Loucy (cell line): Measurements from ENCODE around the gene MYL12A.

Experiments
- H2AFZ ChIP-seq: fragments of 200-600 bp; sonication (generic); 2 replicates; pipeline ENCODE4 v1.6.0; 2016; ENCODE audit warnings: antibody characterized with exemption, mild to moderate bottlenecking, low read length, moderate library complexity
- H3F3A ChIP-seq: fragments of 200-600 bp; 2 replicates; pipeline ENCODE4 v1.6.0; 2016; ENCODE audit warnings: antibody characterized with exemption, low read depth, mild to moderate bottlenecking
- H3K27me3 ChIP-seq: fragments of 200-600 bp; sonication (generic); 2 replicates; pipeline ENCODE4 v1.6.1; 2014; ENCODE audit warnings: low read length, mild to moderate bottlenecking; ENCODE audit not compliant: insufficient read depth, poor library complexity, severe bottlenecking
- H3K36me3 ChIP-seq: fragments of 200-600 bp; sonication (generic); 2 replicates; pipeline ENCODE4 v1.6.1; 2016; ENCODE audit warnings: low read length; ENCODE audit not compliant: insufficient read depth
- H3K4me1 ChIP-seq: fragments of 200-600 bp; sonication (generic); 2 replicates; pipeline ENCODE4 v1.5.1; 2014; ENCODE audit warnings: low read length, mild to moderate bottlenecking; ENCODE audit not compliant: insufficient read depth, poor library complexity, severe bottlenecking
- H3K4me2 ChIP-seq: fragments of 200-600 bp; sonication (generic); 2 replicates; pipeline ENCODE4 v1.6.0; 2014; ENCODE audit warnings: antibody characterized with exemption, low read length, low read depth, mild to moderate bottlenecking; ENCODE audit not compliant: poor library complexity, severe bottlenecking
- H3K4me3 ChIP-seq: fragments of 200-600 bp; sonication (generic); 2 replicates; pipeline ENCODE4 v1.5.1; 2014; ENCODE audit warnings: low read length, mild to moderate bottlenecking, mixed read lengths; ENCODE audit not compliant: poor library complexity, severe bottlenecking
- H3K79me2 ChIP-seq: fragments of 200-600 bp; sonication (generic); 2 replicates; pipeline ENCODE4 v1.6.1; 2014; ENCODE audit warnings: low read length; ENCODE audit not compliant: insufficient read depth
- H3K9ac ChIP-seq: fragments of 200-600 bp; sonication (generic); 2 replicates; pipeline ENCODE4 v1.6.0; 2014; ENCODE audit warnings: mild to moderate bottlenecking, low read depth, low read length, moderate library complexity; ENCODE audit not compliant: poor library complexity, severe bottlenecking
- H3K9me2 ChIP-seq: fragments of 200-600 bp; sonication (generic); replicated peaks from 2 replicates; pipeline ENCODE4 v1.6.1; 2016; ENCODE audit warnings: low read depth, low read length, mixed read lengths
- H3K9me3 ChIP-seq: fragments of 200-600 bp; sonication (generic); 2 replicates; pipeline ENCODE4 v1.6.1; 2014; ENCODE audit warnings: mild to moderate bottlenecking, antibody characterized with exemption, low read length, low read depth; ENCODE audit not compliant: insufficient read depth
- H4K20me1 ChIP-seq: fragments of 200-600 bp; sonication (generic); 2 replicates; pipeline ENCODE4 v1.6.0; 2014; ENCODE audit warnings: antibody characterized with exemption, low read length, mild to moderate bottlenecking; ENCODE audit not compliant: insufficient read depth, poor library complexity, severe bottlenecking
- EZH2phosphoT487 ChIP-seq: fragments of 200-600 bp; IDR thresholded peaks from 2 replicates; pipeline ENCODE4 v1.6.1; 2018; ENCODE audit warnings: antibody characterized with exemption, mild to moderate bottlenecking, moderate library complexity, borderline replicate concordance
- TF ChIP-seq, protein P1 (sequence below): fragments of 200-600 bp; sonication (generic); conservative IDR thresholded peaks from 2 replicates; pipeline ENCODE4 v1.5.1; 2014; ENCODE audit warnings: mild to moderate bottlenecking, antibody characterized with exemption, low read length

The MYL12A gene

DNA sequence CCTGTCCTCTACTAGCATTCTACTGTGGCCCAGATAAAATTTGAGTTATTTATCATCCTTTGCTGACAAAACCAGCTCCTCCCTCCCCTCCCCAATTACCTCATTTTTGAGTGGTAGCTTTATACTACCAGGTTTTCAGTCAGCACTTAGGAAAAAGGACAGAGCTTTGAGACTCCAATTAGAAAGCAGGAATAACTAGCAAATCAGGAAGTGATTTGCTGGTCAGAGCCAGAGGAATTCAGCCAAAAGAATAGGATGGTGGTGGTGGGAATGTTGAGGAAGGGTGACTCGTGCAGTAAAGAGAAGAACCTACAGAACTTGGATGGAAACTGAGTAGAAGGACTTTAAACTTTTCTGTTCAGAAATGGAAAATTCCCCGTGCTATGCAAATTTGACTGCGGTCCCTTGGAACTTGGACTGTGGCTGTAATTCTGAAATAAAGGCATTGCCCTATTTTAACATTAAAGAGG, 18.0 kb downstream of the MYL12A start:
- Histone ChIP-seq H3K36me3 (no peaks in the 10 kb centered on the region), H3K4me1 (peaks cover 73% of the 10 kb centered on the region), H3K79me2 (peaks cover 96% of the 10 kb centered on the region), H3K27me3 (no peaks in the 10 kb centered on the region), H3K4me2 (peak overlapping the region; percentile 94), H3K9ac (peak overlapping the region; percentile 34), H3F3A (no peaks in the 10 kb centered on the region), H2AFZ (no peak overlapping the region), H3K9me3 (no peaks in the 10 kb centered on the region), H4K20me1 (peaks cover 84% of the 10 kb centered on the region), H3K4me3 (peak overlapping the region; percentile 83), H3K9me2 (no peaks in the 10 kb centered on the region)
- TF ChIP-seq, protein P1, sequence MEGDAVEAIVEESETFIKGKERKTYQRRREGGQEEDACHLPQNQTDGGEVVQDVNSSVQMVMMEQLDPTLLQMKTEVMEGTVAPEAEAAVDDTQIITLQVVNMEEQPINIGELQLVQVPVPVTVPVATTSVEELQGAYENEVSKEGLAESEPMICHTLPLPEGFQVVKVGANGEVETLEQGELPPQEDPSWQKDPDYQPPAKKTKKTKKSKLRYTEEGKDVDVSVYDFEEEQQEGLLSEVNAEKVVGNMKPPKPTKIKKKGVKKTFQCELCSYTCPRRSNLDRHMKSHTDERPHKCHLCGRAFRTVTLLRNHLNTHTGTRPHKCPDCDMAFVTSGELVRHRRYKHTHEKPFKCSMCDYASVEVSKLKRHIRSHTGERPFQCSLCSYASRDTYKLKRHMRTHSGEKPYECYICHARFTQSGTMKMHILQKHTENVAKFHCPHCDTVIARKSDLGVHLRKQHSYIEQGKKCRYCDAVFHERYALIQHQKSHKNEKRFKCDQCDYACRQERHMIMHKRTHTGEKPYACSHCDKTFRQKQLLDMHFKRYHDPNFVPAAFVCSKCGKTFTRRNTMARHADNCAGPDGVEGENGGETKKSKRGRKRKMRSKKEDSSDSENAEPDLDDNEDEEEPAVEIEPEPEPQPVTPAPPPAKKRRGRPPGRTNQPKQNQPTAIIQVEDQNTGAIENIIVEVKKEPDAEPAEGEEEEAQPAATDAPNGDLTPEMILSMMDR: no peak
- no peak for TF ChIP-seq EZH2phosphoT487

DNA sequence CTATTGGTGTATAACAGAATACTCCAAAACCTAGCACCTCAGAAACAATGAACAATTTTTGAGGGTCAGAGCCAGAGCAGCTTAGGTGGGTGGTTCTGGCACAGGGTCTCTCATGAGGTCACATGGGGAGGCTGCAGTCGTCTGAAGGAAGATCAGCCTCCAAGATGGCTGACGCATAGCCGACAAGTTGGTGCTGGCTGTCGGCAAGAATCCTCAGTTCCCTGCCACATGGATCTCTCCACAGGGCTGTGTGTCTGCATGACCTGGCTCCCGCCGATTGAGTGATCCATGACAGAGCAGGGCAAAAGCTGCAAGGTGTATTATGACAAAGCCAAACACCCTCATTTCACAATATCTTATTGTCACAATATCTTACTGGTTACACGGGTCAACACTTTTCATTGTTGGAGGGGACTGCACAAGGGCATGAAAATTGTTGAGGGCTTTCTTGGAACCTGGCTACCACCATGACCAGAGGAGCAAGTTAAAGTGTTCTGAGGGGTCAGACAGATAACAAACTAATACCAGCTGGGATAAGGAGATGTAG, 18.5 kb downstream of the MYL12A start:
- Histone ChIP-seq H3K36me3 (no peaks in the 10 kb centered on the region), H3K79me2 (peaks cover 96% of the 10 kb centered on the region), H3K4me1 (peaks cover 68% of the 10 kb centered on the region), H3K9me3 (no peaks in the 10 kb centered on the region), H3F3A (no peaks in the 10 kb centered on the region), H4K20me1 (peaks cover 89% of the 10 kb centered on the region), H3K27me3 (no peaks in the 10 kb centered on the region), H3K9ac (peak overlapping the region; percentile 34), H3K4me3 (peak overlapping the region; percentile 83), H3K9me2 (no peaks in the 10 kb centered on the region), H2AFZ (no peak overlapping the region), H3K4me2 (peak overlapping the region; percentile 94)
- TF ChIP-seq EZH2phosphoT487: no peak
- TF ChIP-seq, protein P1: no peak

DNA sequence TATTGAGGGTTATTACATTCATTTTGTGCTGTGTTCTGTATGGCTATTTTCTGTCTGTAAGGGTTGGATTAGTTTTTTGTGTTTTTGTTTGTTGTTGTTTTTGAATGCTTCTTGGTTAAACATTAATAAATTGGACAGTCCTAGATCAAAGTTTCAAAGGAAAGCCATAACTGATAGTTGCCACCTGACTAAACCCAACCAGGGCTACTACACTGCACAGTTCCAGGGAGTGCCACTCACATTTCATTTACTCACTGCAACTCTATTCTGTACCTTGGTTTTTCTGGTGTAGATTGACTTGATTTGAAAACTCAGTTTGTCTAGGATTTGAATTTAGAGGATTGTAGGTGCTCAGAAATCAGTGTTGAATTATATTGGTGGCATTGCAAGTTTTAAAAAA, 20.7 kb downstream of the MYL12A start:
- peaks cover 100% of the 10 kb centered on the region for H4K20me1 ChIP-seq
- H3K4me3 ChIP-seq: peak overlapping the region; percentile 11
- H3K9ac ChIP-seq: peak overlapping the region; percentile 2
- H3K9me2 ChIP-seq: no peaks in the 10 kb centered on the region
- peaks cover 4% of the 10 kb centered on the region; the same call in 1 of the 2 replicates for H3K36me3 ChIP-seq
- H3F3A ChIP-seq: no peaks in the 10 kb centered on the region
- H2AFZ ChIP-seq: no peak overlapping the region
- H3K4me2 ChIP-seq: peak overlapping the region; percentile 94
- H3K79me2 ChIP-seq: peaks cover 100% of the 10 kb centered on the region
- H3K4me1 ChIP-seq: peaks cover 64% of the 10 kb centered on the region
- TF ChIP-seq EZH2phosphoT487: no peak
- TF ChIP-seq, protein P1: no peak
- H3K27me3 ChIP-seq: no peaks in the 10 kb centered on the region
- H3K9me3 ChIP-seq: no peaks in the 10 kb centered on the region
